ENCODE results near the gene SSH3. TPM values are rescaled to one million over a fixed set of nuclear protein-coding genes. Genes with fewer than 3 reads are reported as not detected.

SSH3 gene
- total and polyA plus RNA-seq, 2 of the 8 experiments (the other 6 are each of a cell fraction or from before 2014, with no cell fraction given), result 16.9 to 19.8 TPM

DNA sequence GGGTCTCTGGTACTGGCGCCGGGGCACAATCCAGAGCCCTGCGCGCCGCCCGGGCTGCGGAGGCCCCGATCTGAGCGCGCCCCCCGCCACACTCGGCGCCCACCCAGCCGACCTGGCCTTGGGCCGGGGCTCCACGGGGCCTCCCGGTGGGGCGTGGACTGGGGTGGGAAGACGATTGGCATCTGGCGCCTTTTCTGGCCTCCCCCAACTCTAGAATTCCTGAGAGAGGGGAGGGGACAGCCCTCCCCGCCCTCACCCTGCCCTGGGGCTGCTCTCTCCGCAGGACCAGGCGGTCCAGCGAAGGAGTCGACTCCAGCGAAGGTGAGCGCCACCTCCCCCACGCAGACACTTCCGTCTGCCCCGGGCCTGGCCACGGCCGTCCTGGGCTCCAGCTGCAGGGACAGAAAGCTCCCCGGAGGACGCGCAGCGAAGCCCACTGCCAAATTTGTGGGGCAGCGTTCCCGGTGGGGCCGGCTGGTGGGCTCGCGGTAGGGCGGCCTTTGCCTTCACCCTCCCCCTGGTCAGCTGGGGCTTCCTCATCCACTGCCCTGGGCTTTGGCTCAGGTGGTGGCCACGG, 593 bp downstream of the SSH3 start:
- TF ChIP-seq GABPA (IDR thresholded peaks at IDR 0.05; ENCODE audit: borderline replicate concordance, insufficient read depth, low read length) (0 out of 2 replicates have a peak, but pooled peaks have one; percentile 13), SUZ12 (IDR thresholded peaks at IDR 0.05; ENCODE audit: low read length) (peak; percentile 32; the same call in 1 of the 2 replicates), EZH2 (IDR thresholded peaks at IDR 0.05; ENCODE audit: low read depth, low read length, severe bottlenecking) (peak; percentile 22), SIRT6 (IDR thresholded peaks at IDR 0.05; ENCODE audit: low read length) (no peak), TCF12 (IDR thresholded peaks at IDR 0.05; ENCODE audit: low read depth, low read length) (no peak), RNF2 (IDR thresholded peaks at IDR 0.05; ENCODE audit: borderline replicate concordance, low read depth, low read length, missing control alignments, poor library complexity, severe bottlenecking) (no peak)
- H2BK15ac ChIP-seq (ENCODE audit: low read length), result no peak overlapping the region; the same call in 1 of the 2 replicates
- H4K91ac ChIP-seq (replicated peaks; ENCODE audit: insufficient read length, low read length), result no peak overlapping the region
- H2BK20ac ChIP-seq (ENCODE audit: low read length), result no peak overlapping the region
- WGBS, 2 experiments (ENCODE audit: extremely low coverage in 1 of 2, insufficient coverage in 1 of 2, insufficient read length in 1 of 2, insufficient replicate concordance in 2 of 2, low coverage in 1 of 2, low lambda C conversion rate in 2 of 2, missing lambda C conversion rate in 1 of 2), result 4% methylated on average over 38 of the region's 43 CpGs; no CpG with 5 or more reads in 1 of the 2 experiments
- H3K36me3 ChIP-seq (ENCODE audit: control insufficient read depth in 2 of 4, insufficient read depth in 4 of 4, low read length in 3 of 4), result peaks cover 0 to 14% (median 6%) of the 10 kb centered on the region in 4 experiments; a peak in 4 of 8 replicates
- DNase-seq (ENCODE audit: low read depth in 1 of 2, low spot score in 2 of 2) (peak in 1 of 2 experiments; percentile 69), FAIRE-seq (no peak)
- no peaks in the 10 kb centered on the region for H3K79me2 ChIP-seq (ENCODE audit: control insufficient read depth in 1 of 2, insufficient read depth in 2 of 2, low read length in 2 of 2)
- no peak overlapping the region for H3K56ac ChIP-seq (replicated peaks; ENCODE audit: insufficient read length, low read depth, low read length)
- H3K27me3 ChIP-seq (replicated peaks in 1 of 4; ENCODE audit: control insufficient read depth in 3 of 4, extremely low read depth in 1 of 4, insufficient read depth in 3 of 4, low read length in 3 of 4), result peaks cover 0 to 11% (median 7%) of the 10 kb centered on the region in 4 experiments; a peak in 5 of 7 replicates
- no peak overlapping the region for H3K14ac ChIP-seq (ENCODE audit: insufficient read length)
- peak overlapping the region; percentile 78 for H3K18ac ChIP-seq (ENCODE audit: extremely low read depth, low read length)
- H2AFZ ChIP-seq (ENCODE audit: low read length), result no peak overlapping the region
- ChIA-PET CTCF (ENCODE audit: partially characterized antibody) (interaction anchor here (0.8 to 4.8 kb wide), 12 partner anchors 11 to 162 kb away, joined by 3 to 33 read pairs (median 4); partner anchors contain the start of gene ANKRD13D), POLR2A (ENCODE audit: partially characterized antibody) (interaction anchor here (1.0 to 9.7 kb wide), 8 partner anchors 10 to 93 kb away, joined by 3 to 106 read pairs (median 4); partner anchors contain the start of gene ANKRD13D)
- peak overlapping the region; percentile 81 to 85 for H3K4me2 ChIP-seq (ENCODE audit: insufficient read depth in 1 of 2, low read depth in 2 of 2, low read length in 2 of 2)
- no peak overlapping the region for H2AK5ac ChIP-seq (ENCODE audit: low read depth, low read length)
- peak overlapping the region; percentile 67 to 94 (median 74) for H3K4me3 ChIP-seq (ENCODE audit: extremely low read depth in 1 of 4, insufficient read depth in 2 of 4, low read depth in 3 of 4, low read length in 4 of 4)
- H4K8ac ChIP-seq (ENCODE audit: extremely low read depth, insufficient read depth, low read length), result no peak overlapping the region; the same call in 1 of the 2 replicates
- H2BK120ac ChIP-seq (replicated peaks; ENCODE audit: low read depth, low read length), result no peak overlapping the region
- no peaks in the 10 kb centered on the region for H3K9me3 ChIP-seq (ENCODE audit: insufficient read depth in 2 of 2, low read depth in 1 of 2, low read length in 1 of 2)
- H4K20me1 ChIP-seq (replicated peaks in 1 of 2; ENCODE audit: control insufficient read depth in 1 of 2, insufficient read depth in 2 of 2, low read length in 2 of 2), result peaks cover 0 to 10% of the 10 kb centered on the region in 2 experiments
- H4K5ac ChIP-seq (ENCODE audit: insufficient read length, low read depth, low read length), result no peak overlapping the region
- H3K4ac ChIP-seq (replicated peaks; ENCODE audit: insufficient read length, low read depth, low read length), result no peak overlapping the region
- no peak overlapping the region; the same call in 1 of the 2 replicates for H2BK12ac ChIP-seq (ENCODE audit: low read depth, low read length)
- peaks cover 19% of the 10 kb centered on the region; the same call in 1 of the 2 replicates for H3K23me2 ChIP-seq (ENCODE audit: low read depth, low read length)
- H3K4me1 ChIP-seq (replicated peaks in 1 of 4; ENCODE audit: control insufficient read depth in 3 of 4, insufficient read depth in 4 of 4, low read length in 3 of 4), result peaks cover 0 to 20% (median 16%) of the 10 kb centered on the region in 4 experiments; a peak in 5 of 7 replicates
- H3K27ac ChIP-seq (ENCODE audit: low read depth, low read length), result no peak overlapping the region
- H2BK5ac ChIP-seq (ENCODE audit: low read depth, low read length), result peak overlapping the region; percentile 44; the same call in 1 of the 2 replicates
- no peaks in the 10 kb centered on the region; the same call in 1 of the 2 replicates for H3K79me1 ChIP-seq (ENCODE audit: low read depth, low read length)
- no peak overlapping the region for H3K23ac ChIP-seq (ENCODE audit: insufficient read length)
- H3K9ac ChIP-seq (replicated peaks in 1 of 4; ENCODE audit: extremely low read depth in 1 of 4, low read depth in 3 of 4, low read length in 3 of 4), result no peak overlapping the region; a peak in 1 of 7 replicates
